ENCODE data around the gene LTA4H. TPM values are rescaled to one million over a fixed set of nuclear protein-coding genes. Genes with fewer than 3 reads are reported as not detected.
A peak's percentile ranks its signal among the peaks of the same experiment; 100 is the strongest.
"Not testable (repeated sequence)": the region's sequence is repeated elsewhere in the genome, so short reads cannot be mapped to it uniquely, and the experiment has no call there.

LTA4H gene
- 35.0 and 38.2 TPM in 2 replicates for total RNA-seq (2014; rRNA removed; shearing (Covaris generic))

- peak; percentile 99 for DNase-seq (ENCODE audit: low spot score)
Measured at GRCh38 chr12:96035283-96036236, at the start of gene LTA4H. TSS of gene LTA4H (minus strand) at chr12:96035587. CDS start at chr12:96035519, 68 bp downstream.

GRCh38 chr12:96084624-96085023 is 49.2 kb upstream of the LTA4H start:
- DNase-seq (ENCODE audit: low spot score): no peak

DNA sequence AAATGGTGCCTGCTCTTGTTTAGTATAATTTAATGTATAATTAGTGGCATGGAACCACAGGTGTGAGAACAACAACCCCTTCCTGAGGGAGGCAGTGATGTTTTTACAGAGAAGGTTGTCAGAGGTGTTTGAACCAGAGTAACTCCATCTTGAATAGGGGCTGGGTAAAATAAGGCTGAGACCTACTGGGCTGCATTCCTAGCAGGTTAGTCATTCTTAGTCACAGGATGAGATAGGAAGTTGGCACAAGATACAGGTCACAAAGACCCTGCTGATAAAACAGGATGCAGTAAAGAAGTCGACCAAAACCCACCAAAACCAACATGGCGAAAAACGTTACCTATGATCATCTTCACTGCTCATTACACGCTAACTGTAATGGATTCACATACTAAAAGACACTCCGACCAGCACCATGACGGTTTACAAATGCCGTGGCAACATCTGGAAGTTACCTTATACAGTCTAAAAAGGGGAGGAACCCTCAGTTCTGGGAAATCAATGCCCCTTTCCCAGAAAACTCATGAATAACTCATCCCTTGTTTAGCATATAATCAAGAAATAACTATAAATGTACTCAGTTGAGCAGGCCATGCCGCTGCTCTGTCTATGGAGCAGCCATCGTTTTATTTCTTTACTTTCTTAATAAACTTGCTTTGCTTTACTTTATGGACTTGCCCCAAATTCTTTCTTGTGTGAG is 47.8 kb upstream of the LTA4H start:
- no peak for DNase-seq (ENCODE audit: low spot score)

GRCh38 chr12:96081596-96081995 is 46.2 kb upstream of the LTA4H start:
- DNase-seq (ENCODE audit: low spot score): no peak

DNA sequence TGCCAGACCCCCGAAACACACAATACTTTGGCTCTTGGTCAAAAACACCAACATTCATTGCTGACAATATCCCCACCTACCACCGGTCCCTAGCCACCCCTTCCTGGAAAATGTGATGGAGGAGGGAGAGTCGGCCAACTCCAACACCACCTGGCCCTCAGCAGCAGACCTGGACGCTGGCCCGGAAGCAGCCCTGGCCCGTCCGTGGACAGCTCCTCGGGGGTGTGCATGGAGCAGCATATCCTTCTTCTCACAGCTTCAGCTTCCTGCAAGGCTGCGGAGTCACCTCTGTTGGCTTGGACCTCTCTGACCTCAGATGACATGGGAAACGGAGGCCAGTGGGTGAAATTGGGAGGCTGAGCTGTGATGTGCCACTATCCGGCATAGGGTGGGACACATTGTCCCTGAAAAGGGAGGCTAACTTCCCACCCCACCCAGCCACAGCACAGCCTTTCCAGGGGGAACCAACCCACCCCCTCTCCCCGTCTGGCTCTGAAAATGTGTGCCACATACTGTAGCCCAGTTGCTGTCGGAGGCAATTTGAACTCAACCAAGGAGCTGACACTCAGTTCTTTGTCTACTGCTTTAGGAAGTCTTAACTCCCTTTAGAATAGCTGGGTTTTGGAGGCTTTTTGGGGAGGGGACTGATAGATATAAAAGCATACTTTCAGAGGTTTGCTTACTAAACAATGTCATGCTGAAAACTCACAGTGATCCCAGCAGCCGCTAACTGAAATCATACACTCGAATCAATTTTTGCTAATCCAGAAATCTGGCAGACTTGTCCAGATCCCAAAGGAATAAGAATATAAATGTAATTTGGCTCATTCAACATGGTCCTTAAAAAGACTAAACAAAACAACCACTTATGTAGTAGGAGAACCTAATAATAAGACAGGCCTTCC is 43.1 kb upstream of the LTA4H start:
- no peak for DNase-seq (ENCODE audit: low spot score)

DNA sequence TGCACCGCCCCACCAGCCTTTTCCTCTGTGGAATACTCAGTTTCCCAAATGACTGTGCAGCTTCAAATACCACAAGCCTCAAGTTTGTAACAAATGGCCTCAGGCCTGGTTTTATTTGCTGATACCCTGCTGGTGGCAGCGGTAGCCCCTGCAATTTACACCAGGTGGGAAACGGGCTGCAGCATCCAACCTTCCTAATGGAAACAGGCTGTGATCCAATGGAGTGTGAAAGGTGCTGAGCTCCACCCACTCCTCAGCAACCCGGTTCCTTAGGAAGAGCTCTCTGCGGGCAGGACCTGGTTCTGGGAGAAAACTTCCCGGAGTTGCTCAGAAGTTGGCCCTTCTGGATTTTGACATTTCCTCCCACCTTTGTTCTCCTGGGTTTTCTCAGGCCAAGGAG is 41.7 kb upstream of the LTA4H start:
- DNase-seq (ENCODE audit: low spot score): no peak

GRCh38 chr12:96075560-96075959 is 40.2 kb upstream of the LTA4H start:
- no peak for DNase-seq (ENCODE audit: low spot score)

GRCh38 chr12:96073346-96074330 is 38.3 kb upstream of the LTA4H start:
- DNase-seq (ENCODE audit: low spot score): no peak

DNA sequence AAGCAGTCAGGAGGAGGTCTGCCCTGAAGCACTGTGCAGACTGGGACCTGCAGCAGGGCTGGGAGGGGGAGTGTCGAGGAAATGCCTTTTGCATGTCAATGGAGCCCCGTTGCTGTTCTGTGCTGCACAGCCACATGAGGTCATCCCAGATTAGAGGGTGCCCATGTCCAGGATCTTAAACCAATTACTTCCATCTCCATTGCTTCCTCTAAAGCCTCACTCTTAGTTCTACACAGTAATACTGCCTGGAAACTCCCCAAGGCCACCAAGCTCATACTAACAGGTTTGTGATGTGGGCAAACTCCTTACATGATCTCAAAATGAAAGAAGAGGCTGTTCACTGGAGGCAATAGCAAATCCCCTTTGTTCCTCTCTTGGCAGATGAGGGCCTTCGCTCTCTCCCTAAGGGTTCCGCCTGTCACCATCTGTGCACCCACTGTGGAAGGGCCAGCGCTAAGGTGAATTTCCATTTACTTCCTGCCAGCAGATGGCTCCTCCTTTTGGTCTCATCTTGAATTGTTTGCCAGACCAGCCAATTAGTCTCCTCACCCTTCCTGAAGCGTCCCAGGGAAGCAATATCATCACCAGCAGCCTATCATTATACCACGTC is 35.4 kb upstream of the LTA4H start:
- peak; percentile 29 for DNase-seq (ENCODE audit: low spot score)

DNA sequence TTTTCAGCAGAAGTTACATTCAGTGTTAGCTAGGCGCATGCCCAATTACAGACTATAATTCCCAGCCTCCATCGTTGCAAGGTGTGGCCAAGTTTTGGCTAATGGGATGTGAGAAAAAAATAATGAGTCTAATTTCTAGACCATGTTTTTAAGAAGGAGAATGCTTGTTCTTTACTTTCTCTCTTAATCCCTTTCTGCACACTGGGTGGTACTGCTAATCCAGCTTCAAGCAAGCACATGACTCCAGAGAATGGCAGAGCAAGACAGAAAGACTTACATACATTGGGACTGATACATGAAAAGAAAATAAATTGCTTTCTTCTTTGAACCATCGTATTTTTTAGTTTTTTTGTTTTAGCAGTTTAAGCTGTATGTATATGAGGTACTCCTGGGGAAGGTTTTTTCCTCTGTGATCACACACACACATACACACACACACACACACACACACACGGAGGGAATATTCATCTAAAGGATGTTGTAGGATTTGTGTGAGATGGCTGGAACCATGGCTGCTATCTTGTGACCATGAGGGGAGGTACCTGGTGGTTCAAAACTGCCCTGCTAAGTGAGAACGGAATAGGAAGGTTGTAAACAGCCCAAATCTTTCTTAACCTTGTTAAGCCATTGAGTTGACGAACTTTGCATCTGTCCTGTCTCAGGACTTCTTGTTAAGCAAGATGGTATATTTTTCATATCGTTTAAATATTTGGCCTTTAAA is 34.3 kb upstream of the LTA4H start:
- no peak for DNase-seq (ENCODE audit: low spot score)

DNA sequence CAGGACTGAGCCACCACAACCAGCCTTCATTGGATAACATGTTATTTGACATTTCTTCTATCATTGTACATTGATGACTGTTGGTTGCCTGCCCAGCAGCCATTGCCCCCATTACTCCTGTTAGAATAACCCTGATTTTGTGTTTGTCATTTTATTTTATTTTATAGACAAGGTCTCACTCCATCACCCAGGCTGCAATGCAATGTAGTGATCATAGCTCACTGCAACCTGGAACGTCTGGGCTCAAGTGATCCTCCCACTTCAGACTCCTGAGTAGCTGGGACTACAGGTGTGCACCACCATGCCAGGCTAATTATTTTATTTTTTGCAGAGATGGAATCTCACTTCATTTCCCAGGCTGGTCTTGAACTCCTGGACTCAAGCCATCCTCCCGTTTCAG is 33.2 kb upstream of the LTA4H start:
- no peak for DNase-seq (ENCODE audit: low spot score)

DNA sequence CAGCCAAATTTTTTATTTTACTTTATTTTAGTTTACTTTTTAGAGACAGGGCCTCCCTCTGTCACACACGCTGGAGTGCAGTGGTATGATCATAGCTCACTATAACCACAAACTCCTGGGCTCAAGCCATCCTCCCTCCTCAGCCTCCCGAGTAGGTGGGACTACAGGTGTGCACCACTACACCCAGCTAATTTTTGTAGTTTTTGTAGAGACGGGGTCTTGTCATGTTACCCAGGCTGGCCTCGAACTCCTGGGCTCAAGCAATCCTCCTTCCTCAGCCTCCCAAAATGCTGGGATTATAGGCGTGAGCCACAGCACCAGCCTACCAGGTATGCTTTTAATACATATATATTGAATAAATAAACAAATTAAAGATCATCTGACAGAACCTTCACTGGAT is 32.7 kb upstream of the LTA4H start:
- DNase-seq (ENCODE audit: low spot score): no peak

GRCh38 chr12:96065776-96066175 is 30.4 kb upstream of the LTA4H start:
- DNase-seq (ENCODE audit: low spot score): not testable (repeated sequence)

DNA sequence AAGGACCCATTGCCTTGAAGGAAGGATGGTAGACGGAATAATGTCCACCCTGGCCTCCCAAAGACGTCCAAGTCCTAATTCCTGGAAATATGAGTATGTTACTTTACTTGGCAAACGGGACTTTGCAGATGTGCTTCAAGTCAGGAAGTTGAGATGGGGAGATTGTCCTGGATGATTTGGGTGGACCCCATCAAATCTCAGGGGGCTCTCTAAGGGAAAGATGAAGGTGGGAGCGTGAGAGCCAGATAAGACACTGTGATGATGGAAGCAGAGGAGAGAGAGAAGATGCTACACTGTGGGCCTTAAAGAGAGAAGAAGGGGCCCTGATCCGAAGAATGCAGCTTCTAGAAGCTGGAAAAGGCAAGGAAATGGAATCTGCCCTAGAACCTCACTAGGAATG is 29.6 kb upstream of the LTA4H start:
- DNase-seq (ENCODE audit: low spot score): no peak

DNA sequence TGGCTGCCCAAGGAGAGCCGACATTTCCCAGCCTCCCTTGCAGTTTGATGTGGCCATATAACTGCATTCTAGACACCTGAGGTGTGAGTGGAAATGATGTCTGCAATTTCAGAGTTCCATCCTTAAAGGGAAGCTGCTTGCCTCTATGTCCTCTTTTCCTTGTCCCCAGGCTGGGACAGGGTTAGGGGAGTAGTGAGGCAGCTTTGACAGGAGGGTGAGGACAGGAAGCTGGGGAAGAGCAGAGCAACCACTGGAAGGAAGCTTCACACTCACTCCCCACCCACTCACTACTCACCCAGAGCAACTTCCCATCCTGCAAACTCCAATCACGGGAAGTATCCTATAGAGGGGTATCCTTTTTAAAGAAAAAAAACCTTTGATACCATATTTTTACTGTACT is 28.9 kb upstream of the LTA4H start:
- no peak for DNase-seq (ENCODE audit: low spot score)

DNA sequence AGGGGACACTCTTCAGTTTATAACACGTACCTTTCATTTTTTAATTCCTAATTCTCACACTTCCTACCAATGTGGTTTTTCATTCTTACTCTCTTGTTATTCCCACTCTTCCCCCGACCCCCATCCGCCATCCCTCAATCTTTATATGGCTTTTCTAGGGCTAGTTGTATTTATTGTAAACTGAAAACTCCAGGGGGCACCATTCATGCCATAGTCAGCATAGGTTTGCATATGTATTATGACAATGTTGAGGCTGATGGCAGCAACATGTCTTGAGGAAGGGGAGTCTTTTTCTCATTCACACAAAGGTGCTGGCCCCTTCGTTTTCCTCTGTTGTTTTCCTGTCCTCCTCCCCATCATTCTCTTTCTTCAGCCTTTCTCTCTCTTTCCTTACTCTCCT is 27.7 kb upstream of the LTA4H start:
- no peak for DNase-seq (ENCODE audit: low spot score)

DNA sequence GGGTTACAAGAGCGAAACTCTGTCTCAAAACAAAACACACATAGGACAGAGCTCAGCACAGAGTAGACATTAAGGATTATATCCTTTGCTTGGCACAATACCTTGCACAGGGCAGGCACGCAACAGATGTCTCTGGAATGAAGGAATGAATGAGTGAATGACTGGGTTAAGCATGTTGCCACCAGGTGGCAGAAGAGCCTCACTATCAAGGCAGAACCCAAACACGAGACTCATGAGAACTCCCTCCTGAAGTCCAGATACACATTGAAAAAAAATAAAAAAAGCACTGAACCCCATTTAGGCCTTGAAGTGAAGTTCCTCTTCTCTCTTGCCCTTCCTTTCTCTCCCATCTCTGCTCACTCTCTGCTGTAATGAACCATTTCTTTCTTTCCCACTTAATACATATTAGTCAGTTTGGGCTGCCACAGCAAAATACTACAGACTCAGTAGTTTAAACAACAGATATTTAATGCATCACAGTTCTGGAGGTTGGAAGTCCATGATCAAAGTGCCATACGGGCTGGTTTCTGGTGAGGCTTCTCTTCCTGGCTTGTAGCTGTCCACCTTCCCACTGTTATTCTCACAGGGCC is 26.6 kb upstream of the LTA4H start:
- peak; percentile 84 for DNase-seq (ENCODE audit: low spot score)

- DNase-seq (ENCODE audit: low spot score): no peak
Measured at GRCh38 chr12:96061323-96061722, 25.9 kb upstream of the LTA4H start.

DNA sequence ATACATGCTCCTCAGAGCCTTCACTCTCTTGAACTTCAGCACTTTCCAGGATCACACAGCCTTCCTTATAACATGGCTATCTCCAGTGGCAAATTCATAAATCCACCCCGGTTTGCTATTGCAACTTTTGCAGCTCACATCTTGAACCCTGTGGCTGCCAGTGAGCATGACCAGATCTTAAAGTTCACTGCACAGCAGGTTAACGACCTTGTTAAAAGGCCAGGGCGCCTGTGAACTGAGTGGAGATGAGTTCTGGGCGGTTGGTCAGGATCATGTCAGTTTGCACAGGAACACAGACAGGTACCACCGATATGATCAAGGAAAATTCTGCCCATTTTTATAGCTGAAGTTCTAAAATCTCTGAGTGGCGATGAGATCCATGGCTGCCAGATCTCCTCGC is 24.7 kb upstream of the LTA4H start:
- no peak for DNase-seq (ENCODE audit: low spot score)
